TTC549 (cell line): ENCODE data around the gene CRISPLD2.
"Not testable (repeated sequence)": the region's sequence is repeated elsewhere in the genome, so short reads cannot be mapped to it uniquely, and the experiment has no call there.

Source experiments
- FAIRE-seq: peaks from 2 replicates; lab custom pipeline; 2012; peaks lifted over from hg19 to GRCh38; lab: Jason Lieb, UNC

CRISPLD2 gene

DNA sequence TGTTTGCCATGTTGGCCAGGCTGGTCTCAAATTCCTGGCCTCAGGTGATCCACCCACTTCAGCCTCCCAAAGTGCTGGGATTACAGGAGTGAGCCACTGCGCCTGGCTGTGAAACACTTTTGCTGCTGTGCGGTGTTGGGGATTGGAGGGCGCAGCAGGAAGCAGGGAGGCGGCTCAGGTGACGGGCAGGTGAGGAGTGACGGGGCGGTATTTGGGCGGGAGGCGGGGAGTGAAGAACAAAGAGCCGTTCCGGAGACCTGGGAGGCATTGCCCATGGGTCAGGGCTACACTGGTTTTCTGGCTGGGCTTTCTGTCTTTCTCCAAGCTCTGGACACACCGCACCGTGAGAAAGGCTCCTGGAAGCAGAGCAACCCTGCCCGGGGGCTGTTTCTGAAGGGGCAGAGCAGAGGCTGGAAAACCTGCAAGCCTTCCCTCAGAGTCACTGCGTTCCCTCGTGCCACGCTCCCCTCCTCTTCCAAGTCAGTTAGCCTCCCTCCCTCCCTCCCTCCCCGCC lies 22.1 kb downstream of the CRISPLD2 start:
- FAIRE-seq, result no peak

DNA sequence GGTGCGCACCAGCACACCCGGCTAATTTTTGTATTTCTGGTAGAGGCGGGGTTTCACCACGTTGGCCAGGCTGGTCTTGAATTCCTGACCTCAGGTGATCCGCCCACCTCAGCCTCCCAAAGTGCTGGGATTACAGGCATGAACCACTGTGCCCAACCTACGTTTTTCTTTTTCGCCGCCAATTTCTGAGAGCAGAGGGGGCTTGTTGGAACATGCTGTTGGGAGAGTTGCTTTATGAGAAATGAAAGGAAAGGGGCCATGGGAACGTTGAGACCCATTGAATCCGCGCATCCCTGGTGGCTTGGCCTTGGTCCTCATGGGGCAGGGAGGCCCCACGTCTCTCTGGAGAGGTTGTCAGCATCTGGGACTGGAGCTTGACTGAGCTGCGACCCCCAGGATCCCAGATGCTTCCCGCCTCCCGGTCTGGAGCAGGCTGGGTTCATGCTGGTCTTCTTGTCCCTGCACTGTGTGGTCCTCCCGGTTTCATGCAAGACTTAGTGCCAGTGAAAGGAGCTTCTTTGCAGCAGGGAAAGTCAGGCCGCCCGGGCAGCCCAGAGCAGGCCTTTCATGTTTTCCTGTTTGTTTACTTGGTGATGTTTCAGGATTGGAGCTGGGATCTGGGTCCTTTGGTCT lies 22.8 kb downstream of the CRISPLD2 start:
- FAIRE-seq, result no peak

DNA sequence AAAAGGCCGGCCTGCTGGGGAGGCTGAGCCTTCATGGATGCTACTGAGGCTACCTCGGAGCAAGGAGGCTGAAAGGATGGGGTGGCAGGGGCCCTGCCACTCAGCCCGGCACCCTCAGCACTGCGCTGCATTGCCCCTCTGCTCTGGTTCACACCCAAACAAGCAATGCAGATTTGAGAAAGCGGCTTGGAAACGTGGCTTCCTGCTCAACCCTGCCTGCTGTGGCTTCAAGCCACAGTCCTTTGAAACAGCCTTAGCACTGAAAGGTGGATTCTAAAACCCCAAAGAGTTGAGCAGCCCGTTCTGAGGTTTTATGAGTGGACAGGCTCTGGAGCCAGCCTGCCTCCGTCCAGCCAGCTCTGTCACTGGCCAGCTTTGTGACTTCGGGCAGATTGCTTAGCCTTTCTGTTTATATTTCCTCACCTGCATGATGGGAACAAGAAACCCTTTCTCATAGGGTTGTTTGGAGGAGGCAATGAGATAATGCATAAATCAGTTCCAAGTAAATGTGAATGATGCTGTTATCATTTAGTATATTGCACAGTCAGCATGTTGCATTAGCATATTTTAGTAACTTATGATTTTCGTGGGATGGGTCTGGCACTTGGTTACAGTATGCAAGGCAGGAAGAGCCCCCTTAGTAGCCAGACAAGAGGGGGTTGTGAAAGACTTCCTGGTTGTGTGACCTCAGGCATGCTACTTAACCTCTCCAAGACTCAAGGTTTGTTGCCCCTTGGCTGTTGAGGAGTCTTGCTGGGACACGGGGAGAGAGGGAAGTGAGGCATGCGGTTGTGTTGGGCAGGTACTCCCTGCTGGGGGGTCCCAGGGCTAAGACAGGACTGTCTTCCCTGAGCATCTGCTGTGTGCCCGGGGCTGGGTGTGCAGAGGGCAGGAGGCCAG lies 23.6 kb downstream of the CRISPLD2 start:
- FAIRE-seq, result no peak

DNA sequence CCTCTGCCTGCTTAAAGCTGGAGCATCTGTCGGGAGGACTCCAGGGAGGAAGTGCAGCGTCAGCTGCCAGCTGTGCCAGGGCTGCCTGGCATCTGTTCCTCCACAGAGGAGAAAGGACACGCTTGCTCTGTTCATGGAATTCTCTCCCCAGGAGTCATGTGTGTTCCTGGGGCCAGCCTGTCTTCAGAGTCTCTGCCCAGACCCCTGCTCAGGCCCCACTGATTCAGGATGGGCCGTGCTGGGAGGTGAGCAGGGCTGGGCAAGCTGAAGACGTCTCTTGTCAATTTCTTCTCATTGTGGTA lies 24.2 kb downstream of the CRISPLD2 start:
- FAIRE-seq, result no peak

DNA sequence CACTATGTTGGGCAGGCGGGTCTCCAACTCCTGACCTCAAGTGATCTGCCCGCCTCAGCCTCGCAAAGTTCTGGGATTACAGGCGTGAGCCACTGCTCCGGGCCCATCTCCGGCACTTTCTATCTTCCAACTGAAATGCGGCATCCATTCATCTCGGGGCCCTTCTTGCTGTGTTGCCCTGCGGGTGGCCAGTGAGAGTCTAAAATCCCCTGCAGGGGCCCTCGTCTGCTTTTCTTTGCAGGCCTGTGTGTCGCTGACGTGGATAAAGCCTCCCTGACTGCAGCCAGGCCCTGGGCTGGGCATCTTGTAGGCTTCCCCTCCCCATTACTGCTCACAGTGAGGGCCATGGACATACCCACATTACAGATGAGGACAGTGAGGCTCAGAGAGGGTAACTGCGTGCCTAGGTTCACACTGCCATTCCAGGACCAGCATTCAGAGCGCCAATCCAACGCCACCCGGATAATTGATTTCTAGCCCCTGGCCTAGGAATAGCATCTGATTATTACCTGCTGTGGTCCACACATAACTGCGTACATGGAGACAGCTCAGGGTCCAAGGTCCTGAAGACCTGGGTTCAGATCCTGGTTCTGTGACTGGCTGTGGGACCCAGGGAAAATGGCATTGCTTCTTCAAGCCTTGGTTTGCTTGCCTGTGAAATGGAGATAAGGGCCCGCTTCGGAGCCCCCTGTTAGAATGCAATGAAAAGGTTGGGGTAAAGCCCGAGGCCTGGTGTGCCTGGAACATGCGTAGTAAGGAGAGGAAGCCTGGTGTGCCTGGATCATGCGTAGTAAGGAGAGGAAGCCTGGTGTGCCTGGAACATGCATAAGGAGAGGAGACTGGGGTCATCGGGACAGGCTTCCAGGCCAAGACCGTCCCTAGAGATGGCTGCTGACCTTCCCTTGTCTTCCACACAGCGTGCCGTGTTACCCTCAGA lies 25.0 kb downstream of the CRISPLD2 start:
- FAIRE-seq, result no peak

DNA sequence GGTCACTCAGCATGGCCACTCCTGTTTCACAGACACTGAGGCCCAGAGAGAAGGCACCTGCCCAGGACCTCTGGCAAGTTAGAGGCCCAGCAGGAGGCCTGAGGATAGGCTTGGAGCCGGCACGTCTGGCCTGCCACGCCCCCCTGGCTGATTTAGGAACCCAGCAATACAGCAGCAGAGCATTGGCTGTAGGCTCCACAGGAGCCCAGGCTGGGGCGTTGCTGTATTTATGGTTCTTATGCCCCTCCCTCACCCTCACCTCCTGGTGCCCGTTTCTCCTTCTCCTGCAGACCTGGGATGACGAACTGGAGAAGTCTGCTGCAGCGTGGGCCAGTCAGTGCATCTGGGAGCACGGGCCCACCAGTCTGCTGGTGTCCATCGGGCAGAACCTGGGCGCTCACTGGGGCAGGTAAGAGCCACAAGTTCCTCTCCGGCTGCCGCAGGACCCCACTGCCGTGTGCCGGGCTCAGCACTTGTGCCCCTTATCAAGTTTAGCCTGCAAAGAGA lies 25.8 kb downstream of the CRISPLD2 start:
- FAIRE-seq, result no peak

DNA sequence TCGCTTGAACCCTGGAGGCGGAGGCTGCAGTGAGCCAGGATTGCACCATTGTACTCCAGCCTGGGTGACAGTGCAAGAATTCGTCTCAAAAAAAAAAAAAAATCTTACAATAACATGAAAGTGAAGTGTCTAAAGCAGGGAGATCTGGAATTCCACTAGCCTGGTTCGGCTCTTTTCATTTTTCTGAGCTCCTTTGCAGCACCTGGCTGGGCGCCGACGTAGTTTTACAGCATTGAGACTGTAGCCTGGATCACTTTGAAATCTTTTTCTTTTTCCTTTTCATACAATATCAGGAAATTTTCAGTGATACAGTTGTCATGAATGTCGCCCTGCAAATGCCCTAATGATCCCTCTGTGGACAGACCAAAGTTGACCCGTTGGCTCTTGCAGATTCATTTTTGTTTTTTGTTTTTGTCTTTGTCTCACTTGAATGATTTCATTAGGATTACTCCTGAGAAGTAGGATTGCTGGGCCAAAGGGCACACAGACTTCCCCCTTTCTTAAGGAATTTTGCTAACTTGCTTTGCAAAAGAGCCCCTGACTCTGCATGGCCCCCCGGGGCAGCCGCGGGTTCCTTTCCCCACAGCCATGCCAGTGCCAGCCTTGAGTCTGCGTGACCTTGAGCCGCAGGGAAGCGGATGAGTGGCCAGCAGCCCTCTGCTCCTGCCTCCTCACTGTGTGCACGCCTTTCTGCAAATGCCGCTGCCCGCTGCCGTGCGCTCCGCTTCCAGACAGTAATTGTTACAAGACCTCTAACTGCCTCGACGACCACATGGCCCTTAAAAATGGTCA lies 28.0 kb downstream of the CRISPLD2 start:
- no peak for FAIRE-seq

DNA sequence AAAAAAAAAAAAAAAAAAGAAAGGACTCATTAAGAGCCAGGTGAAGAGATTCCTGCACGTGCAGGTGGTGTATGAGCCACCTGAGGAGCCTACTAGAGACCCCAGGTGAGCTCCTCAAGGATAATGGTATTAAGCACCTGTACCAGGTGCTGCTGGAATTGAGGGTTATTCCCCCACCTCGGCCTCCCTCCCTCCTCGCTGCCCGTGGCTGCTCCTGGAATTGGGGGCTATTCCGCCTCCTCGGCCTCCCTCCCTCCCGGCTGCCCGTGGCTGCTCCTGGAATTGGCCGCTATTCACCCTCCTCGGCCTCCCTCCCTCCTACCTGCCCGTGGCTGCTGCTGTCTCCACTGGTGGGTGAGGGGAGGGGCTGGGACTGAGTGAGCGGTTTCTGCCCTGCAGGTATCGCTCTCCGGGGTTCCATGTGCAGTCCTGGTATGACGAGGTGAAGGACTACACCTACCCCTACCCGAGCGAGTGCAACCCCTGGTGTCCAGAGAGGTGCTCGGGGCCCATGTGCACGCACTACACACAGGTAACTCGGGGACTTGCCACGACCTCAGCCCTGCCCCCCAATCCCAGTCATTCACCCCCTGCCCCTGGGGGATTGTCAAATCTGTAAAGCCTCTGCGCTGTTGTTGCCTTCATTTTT lies 29.3 kb downstream of the CRISPLD2 start:
- FAIRE-seq, result no peak

DNA sequence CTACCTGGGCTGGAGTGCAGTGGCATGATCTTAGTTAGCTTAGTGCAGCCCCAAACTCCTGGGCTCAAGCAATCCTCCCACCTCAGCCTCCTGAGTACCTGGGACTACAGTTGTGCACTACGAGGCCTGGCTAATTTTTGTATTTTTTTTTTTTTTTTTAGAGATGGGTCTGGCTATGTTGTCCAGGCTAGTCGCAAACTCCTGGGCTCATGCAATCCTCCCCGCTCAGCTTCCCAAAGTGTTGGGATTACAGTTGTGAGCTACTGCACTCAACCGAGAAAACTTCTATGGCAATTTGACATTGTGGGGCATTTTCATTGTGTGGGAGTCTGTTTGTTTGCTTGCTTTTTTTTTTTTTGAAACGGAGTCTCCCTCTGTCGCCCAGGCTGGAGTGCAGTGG lies 30.0 kb downstream of the CRISPLD2 start:
- FAIRE-seq, result no peak

DNA sequence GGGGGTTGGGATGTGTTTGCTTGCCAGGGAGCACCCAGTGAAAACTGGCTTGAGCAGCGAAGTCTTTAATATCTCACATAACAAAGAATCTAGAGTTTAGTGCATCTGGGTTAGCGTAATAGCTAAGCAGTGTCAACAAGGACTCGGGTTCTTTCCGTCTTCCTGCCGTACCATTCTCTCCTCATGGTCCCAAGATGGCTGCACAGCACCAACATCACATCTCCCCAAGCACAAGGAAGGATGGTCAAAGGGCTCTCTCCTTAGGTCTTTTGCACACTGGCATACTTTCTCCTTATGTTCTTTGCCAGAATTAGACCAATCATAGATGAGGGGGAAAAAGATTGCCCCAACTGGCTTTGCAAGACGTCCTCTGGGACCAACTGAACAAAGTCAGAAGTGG lies 30.9 kb downstream of the CRISPLD2 start:
- FAIRE-seq, result no peak

DNA sequence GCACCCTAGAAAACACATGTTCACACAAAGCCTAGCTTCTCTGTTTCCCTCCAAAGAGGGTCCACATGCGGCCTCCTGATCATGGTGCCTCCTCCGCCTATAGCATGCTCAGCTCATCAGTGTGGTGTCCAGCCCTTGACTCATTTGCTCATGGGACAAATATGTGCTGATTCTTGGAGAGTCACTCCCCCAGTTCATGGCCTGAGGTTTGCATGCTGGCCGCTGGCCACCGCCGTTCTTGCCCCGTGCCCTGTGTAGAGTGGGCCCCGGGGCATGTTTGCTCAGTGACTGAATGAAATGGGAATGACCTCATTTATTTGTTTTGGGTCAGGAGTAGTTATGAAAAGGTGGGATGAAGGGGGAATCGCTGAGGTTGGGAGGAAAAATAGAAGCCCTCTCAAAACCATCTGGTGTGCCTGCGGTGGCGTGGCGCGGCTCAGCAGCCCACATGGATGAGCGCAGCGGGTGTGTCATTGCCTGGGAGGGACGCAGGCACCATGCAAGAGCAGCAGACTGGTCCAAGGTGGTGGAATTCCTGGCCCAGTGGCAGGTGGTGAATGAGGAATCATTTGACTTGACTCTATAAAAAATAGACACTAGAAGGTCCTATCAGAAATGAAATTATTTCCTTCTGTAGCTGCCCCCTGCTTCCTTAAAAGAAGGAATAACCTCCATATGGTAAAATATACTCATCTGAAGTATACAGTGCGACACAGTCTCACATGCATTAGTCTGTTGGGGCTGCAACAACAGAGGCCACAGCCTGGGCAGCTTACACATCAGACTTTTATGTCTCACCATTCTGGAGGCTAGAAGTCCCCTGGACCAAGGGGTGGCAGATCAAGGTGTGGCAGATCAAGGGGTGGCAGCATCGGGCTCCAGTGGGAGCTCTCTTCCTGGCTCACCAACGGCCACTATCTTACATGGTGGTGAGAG lies 31.7 kb downstream of the CRISPLD2 start:
- FAIRE-seq, result no peak

DNA sequence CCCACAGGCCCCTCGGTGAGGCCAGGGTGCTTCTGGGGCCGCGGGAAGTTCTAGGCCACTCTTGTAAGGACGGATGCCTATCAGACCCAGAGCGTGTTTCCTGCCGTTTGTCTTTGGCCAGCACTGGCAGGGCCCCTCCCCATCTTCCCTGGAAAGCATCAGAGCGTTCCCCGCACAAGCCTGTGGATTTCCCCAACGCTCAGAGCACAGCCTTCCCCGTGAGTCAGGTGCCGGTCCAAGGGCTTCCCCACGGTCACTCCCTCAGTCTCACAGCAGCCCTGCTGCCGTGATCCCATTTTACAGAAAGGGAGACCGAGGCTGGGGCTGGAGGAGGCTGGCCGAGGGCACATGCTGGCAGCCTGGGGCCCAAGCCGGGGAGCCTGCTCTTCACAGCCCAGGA lies 33.7 kb downstream of the CRISPLD2 start:
- FAIRE-seq, result no peak

DNA sequence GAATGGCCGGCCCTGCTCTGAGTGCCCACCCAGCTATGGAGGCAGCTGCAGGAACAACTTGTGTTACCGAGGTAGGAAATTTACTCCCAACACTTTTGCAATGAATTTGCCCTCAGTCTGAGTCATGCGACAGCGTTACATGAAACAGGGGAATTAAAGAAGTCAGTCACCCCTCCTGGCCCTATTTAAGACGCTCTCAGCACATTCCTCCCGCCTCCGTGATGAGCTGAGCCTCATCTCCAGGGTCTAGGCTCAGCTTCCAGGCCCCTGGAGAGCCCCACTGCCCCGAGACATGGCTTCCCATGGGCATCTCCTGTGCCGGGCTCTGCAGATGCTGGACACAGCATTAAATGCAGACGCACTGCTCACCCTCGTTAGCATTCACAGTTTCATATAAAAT lies 35.0 kb downstream of the CRISPLD2 start:
- no peak for FAIRE-seq

DNA sequence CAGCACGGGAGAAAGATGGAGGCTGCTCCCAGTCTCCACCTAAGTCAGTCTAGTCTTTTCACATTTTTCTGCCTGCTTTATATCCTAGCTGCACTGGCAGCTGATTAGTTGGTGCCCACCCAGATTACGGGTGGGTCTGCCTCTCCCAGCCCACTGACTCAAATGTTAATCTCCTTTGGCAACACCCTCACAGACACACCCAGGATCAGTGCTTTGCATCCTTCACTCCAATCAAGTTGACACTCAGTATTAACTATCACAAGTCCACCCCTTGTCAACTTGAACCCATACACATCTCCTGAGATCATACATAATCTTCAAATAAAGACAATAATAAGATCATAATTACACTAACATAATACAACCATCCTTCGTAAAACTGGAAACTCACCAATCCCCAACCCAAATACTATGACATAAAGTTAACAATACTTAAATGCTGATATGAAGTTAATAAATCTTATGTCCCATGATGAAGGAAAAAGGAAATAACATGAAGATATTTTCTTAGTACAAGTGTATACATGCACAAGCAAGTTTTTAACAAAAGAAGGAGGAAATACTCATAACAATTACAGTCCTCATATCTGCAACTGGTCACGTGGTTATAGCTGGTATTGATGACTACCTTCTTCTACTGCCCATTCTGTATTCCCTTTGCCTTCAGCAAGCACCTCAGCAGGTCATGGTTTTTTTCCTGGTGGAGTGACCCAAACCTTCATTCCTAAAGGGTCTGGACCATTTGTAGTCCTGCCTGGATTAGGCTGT lies 35.8 kb downstream of the CRISPLD2 start:
- not testable (repeated sequence) for FAIRE-seq

DNA sequence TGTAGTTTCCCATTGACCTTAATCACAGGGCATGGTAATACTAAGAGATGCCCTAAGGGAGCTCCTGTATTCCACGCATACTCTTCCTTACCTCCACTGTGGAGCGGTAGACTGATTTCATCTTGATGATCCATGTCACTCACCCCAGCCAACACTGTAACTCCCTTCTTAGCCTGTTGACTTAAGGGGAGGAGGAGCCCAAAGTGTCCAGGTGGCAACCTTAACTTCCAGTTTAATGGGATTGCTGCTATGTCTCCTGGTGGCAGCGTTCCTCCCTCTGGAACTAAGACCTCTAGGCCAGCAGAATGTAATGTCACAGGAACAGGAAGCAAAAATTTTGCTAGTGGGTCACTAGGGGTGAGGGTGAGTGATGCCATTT lies 36.4 kb downstream of the CRISPLD2 start:
- not testable (repeated sequence) for FAIRE-seq

DNA sequence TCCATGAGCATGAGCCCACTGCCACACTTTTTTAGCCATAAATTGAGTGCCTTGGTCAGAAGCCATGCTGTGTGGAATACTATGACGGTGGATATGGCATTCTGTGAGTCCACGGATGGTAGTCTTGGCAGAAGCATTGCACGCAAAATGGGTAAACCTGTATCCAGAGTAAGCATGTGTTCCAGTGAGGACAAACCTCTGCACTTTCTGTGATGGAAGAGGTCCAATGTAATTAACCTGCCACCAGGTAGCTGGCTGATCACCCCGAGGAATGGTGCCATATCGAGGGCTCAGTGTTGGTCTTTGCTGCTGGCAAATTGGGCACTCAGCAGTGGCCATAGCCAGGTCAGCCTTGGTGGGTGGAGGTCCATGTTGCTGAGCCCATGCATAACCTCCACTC lies 37.0 kb downstream of the CRISPLD2 start:
- FAIRE-seq, result not testable (repeated sequence)

DNA sequence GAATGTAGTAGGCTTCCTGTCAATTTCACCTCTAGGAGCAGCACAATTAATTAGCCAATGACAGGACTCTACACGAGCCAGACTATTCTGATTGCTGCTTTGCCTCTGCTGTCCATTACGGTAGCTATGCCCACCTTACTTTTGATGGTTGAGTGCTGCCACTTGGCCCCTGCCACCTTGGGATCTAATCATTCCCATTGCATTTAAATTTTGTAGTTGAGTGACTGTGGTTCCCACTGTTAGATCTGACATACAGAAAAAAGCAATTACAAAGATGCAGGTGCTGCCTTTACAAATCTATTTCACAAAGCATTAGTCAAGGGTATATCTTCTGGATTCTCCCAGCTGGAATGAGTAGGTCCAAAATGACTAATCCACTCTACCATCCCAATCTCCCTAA lies 39.9 kb downstream of the CRISPLD2 start:
- FAIRE-seq, result no peak

DNA sequence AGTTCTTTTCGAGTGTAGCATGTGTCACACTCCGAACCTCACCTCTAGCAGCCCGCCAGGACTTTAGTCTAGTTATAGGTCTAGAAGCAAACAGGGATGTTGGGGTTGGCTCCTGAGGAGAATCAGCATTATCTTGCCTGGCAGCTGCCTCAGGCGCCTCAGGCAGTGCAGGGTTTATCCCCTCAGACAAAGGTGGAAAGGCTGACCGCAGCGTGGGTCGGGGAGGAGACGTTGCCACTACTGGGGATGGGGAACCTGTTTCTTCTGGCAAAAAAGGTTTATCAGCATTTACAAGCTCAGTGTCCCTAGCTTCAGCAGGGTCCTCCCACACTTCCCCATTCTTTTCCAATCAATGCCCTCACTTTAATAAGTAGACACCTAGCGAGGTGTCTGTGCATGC lies 40.6 kb downstream of the CRISPLD2 start:
- FAIRE-seq, result no peak

DNA sequence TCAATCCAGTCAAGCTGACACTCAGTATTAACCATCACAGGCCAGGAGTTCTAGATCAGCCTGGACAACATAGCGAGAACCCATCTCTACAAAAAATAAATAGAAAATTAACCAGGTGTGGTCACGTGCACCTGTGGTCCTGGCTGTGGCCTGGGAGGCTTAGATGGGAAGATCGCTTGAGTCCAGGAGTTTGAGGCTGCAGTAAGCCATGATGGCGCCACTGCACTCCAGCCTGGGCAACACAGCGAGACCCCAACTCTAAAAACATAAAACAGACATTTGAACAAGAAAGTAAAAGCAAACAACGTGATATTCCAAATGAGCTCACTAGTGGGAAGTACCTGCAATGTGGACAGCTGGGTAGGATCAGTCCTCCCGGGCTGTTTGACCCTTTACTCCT lies 41.9 kb downstream of the CRISPLD2 start:
- no peak for FAIRE-seq
